ENCODE measurements around the gene SHKBP1. TPM values are rescaled to one million over a fixed set of nuclear protein-coding genes. Genes with fewer than 3 reads are reported as not detected.

Gene SHKBP1
- polyA plus RNA-seq, 3 donors, result 234 to 324 (median 284) TPM

DNA sequence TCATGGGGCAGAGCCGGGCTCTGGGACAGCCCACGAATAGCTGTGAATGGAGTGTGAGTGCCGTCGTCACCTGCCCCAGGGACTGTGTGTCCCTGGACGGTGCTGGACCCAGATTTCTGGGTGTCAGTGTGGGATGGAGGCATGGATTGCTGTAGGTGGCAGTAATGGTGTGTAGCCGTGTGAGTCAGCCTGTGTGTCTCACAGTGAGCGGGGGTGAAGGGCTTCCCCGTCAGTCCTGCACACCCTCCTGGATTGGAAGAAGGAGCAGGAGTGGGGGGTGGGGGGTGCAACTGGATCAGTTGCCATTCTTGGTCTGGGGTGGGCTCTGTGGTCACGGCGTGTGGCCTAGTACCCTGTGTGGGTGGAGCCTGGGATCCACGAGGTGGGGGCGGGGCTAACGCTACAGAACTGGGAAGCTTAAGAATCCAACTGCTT, 18.0 kb downstream of the SHKBP1 start:
- Histone ChIP-seq H3K27ac (ENCODE audit: low read depth in 1 of 2, low read length in 2 of 2) (no peak overlapping the region), H3K4me1 (ENCODE audit: control insufficient read depth in 1 of 2, insufficient read depth in 2 of 2, low read length in 2 of 2) (peaks cover 18 to 29% of the 10 kb centered on the region in 2 donors), H4K20me1 (ENCODE audit: insufficient read depth, low read length) (peaks cover 16% of the 10 kb centered on the region), H3K4me2 (replicated peaks; ENCODE audit: extremely low read depth, low read length, poor library complexity, severe bottlenecking) (no peak overlapping the region), H3K79me2 (ENCODE audit: insufficient read depth, low read length) (no peaks in the 10 kb centered on the region), H2AFZ (ENCODE audit: insufficient read depth, low read depth, low read length, poor library complexity, severe bottlenecking) (no peak overlapping the region), H3K36me3 (replicated peaks in 1 of 2; ENCODE audit: control insufficient read depth in 1 of 2, insufficient read depth in 2 of 2, low read length in 2 of 2) (peaks cover 16 to 17% of the 10 kb centered on the region in 2 donors), H3K27me3 (ENCODE audit: control insufficient read depth in 2 of 2, insufficient read depth in 2 of 2, low read length in 2 of 2) (peaks cover 23 to 47% of the 10 kb centered on the region in 2 donors), H3K4me3 (replicated peaks in 1 of 3; ENCODE audit: low read depth in 2 of 3, low read length in 3 of 3) (no peak overlapping the region), H3K9me3 (replicated peaks in 1 of 2; ENCODE audit: control insufficient read depth in 1 of 2, insufficient read depth in 1 of 2, low read length in 2 of 2) (peaks cover 0 to 9% of the 10 kb centered on the region in 2 donors), H3K9ac (ENCODE audit: insufficient read depth, low read length, poor library complexity, severe bottlenecking) (no peak overlapping the region)
- Mint-ChIP-seq H3K27ac (no peak overlapping the region), H3K4me3 (peak overlapping the region in 1 of 2 donors; percentile 28), H3K4me1 (peaks cover 31% of the 10 kb centered on the region), H3K27me3 (ENCODE audit: low read depth in 3 of 3) (peaks cover 49 to 57% (median 52%) of the 10 kb centered on the region in 3 donors), H3K36me3 (peaks cover 25 to 34% of the 10 kb centered on the region in 2 donors), H3K9me3 (peaks cover 0 to 20% (median 8%) of the 10 kb centered on the region in 7 donors)
- intact Hi-C loops (cut with micrococcal nuclease), result no loop called here
- DNase-seq, result peak in 1 of 3 donors; percentile 51
- 51% methylated on average over 11 of the region's 13 CpGs for WGBS (ENCODE audit: insufficient coverage)
- TF ChIP-seq, protein P1, sequence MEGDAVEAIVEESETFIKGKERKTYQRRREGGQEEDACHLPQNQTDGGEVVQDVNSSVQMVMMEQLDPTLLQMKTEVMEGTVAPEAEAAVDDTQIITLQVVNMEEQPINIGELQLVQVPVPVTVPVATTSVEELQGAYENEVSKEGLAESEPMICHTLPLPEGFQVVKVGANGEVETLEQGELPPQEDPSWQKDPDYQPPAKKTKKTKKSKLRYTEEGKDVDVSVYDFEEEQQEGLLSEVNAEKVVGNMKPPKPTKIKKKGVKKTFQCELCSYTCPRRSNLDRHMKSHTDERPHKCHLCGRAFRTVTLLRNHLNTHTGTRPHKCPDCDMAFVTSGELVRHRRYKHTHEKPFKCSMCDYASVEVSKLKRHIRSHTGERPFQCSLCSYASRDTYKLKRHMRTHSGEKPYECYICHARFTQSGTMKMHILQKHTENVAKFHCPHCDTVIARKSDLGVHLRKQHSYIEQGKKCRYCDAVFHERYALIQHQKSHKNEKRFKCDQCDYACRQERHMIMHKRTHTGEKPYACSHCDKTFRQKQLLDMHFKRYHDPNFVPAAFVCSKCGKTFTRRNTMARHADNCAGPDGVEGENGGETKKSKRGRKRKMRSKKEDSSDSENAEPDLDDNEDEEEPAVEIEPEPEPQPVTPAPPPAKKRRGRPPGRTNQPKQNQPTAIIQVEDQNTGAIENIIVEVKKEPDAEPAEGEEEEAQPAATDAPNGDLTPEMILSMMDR (IDR thresholded peaks at IDR 0.05), result no peak

- H3K36me3 ChIP-seq (replicated peaks in 1 of 2; ENCODE audit: control insufficient read depth in 1 of 2, insufficient read depth in 2 of 2, low read length in 2 of 2), result no peaks in the 10 kb centered on the region
- H3K4me3 ChIP-seq (replicated peaks in 1 of 3; ENCODE audit: low read depth in 2 of 3, low read length in 3 of 3), result peak overlapping the region in 1 of 3 experiments; percentile 28
- H3K4me1 ChIP-seq (ENCODE audit: control insufficient read depth in 1 of 2, insufficient read depth in 2 of 2, low read length in 2 of 2), result peaks cover 29 to 48% of the 10 kb centered on the region in 2 donors
- WGBS (ENCODE audit: insufficient coverage), result 8% methylated on average over 53 of the region's 53 CpGs
- peaks cover 40 to 64% of the 10 kb centered on the region in 2 donors for H3K27me3 ChIP-seq (ENCODE audit: control insufficient read depth in 2 of 2, insufficient read depth in 2 of 2, low read length in 2 of 2)
- H3K27ac ChIP-seq (ENCODE audit: low read depth in 1 of 2, low read length in 2 of 2), result no peak overlapping the region
- H3K9me3 Mint-ChIP-seq, result peaks cover 0 to 33% (median 15%) of the 10 kb centered on the region in 7 donors
- no peaks in the 10 kb centered on the region for H3K79me2 ChIP-seq (ENCODE audit: insufficient read depth, low read length)
- peak overlapping the region in 1 of 2 donors; percentile 83 for H3K4me3 Mint-ChIP-seq
- H3K4me2 ChIP-seq (replicated peaks; ENCODE audit: extremely low read depth, low read length, poor library complexity, severe bottlenecking), result peak overlapping the region; percentile 62
- peaks cover 0 to 21% of the 10 kb centered on the region in 2 donors for H3K9me3 ChIP-seq (replicated peaks in 1 of 2; ENCODE audit: control insufficient read depth in 1 of 2, insufficient read depth in 1 of 2, low read length in 2 of 2)
- TF ChIP-seq, protein P1 (IDR thresholded peaks at IDR 0.05), result no peak
- intact Hi-C loops (cut with micrococcal nuclease), result loop anchor here in 1 of 2 donors (2.0 kb wide), 1 partner anchor 26 kb away; no protein-coding TSS in a partner anchor
- H3K4me1 Mint-ChIP-seq, result peaks cover 42% of the 10 kb centered on the region
- peaks cover 62 to 77% (median 71%) of the 10 kb centered on the region in 3 donors for H3K27me3 Mint-ChIP-seq (ENCODE audit: low read depth in 3 of 3)
- no peaks in the 10 kb centered on the region for H4K20me1 ChIP-seq (ENCODE audit: insufficient read depth, low read length)
- DNase-seq, result peak; percentile 52 to 73 (median 63)
- H3K9ac ChIP-seq (ENCODE audit: insufficient read depth, low read length, poor library complexity, severe bottlenecking), result no peak overlapping the region
- peaks cover 15 to 21% of the 10 kb centered on the region in 2 donors for H3K36me3 Mint-ChIP-seq
- H3K27ac Mint-ChIP-seq, result peak overlapping the region in 2 of 7 donors; percentile 36 to 81
- no peak overlapping the region for H2AFZ ChIP-seq (ENCODE audit: insufficient read depth, low read depth, low read length, poor library complexity, severe bottlenecking)
Measured at GRCh38 chr19:40596608-40597328, 20.1 kb downstream of the SHKBP1 start.
